Measurements from ENCODE around the gene DDX27.
"Not testable (repeated sequence)": the region's sequence is repeated elsewhere in the genome, so short reads cannot be mapped to it uniquely, and the experiment has no call there.

The DDX27 gene

DNA sequence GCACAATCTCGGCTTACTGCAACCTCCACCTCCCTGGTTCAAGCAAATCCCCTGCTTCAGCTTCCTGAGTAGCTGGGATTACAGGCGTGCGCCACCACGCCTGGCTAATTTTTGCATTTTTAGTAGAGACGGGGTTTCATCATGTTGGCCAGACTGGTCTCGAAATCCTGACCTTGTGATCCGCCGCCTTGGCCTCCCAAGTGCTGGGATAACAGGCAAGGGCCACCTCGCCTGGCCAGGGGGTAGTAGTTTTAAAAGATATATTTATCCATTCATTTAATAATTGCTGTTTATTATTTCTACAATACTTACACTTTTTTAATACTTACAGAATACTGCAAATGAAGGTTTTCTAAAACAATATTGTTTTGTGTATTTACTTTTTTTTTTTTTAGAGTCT is 15.5 kb upstream of the DDX27 start:
- no peak for DNase-seq

DNA sequence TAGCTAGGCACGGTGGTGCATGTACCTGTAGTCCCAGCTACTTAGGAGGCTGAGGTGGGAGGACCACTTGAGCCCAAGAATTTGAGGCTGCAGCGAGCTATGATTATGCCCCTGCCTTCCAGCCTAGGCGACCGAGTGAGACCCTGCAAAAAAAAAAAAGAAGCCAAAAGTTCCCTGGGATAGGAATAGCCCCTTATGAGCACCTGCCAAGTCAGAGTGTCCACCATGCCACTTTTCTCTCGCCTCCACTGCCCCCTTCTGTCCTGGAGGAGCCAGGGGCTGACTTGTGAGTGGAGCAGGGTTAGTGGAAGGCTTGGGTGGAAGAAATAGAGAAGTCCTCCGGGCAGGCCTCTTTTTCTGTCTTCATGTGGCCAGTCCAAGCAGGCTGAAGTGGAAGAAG is 12.1 kb upstream of the DDX27 start:
- DNase-seq: no peak

DNA sequence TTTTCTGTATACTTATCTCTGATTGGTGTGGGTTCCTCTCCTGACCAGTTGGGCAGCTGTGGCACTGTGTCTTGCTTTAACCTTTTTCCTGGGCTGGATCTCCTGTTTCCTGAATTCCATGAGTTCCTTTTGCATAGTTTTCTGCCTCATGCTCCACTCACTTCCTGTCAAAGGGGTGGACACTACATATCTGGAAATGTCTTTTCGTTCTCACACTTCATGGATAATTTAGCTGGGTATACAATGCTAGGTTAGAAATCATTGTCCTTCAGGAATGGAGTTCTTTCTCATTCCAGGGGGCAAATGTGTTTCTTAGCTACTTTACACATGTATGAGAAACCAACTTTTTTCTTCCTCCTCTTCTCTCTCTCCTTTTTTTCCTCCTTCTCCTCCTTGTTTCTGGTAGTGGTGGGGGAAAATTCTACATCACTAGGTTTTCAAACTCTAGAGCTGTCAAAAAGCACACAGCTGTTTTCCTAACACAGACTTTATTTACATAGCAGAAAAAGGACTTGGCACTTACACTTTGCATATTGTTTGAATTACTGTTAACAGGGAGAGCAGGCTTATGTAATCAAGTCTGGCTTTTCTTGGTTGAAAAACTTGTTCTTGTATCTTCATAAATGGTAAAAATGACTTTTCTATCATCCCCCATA is 9.0 kb upstream of the DDX27 start:
- DNase-seq: no peak

DNA sequence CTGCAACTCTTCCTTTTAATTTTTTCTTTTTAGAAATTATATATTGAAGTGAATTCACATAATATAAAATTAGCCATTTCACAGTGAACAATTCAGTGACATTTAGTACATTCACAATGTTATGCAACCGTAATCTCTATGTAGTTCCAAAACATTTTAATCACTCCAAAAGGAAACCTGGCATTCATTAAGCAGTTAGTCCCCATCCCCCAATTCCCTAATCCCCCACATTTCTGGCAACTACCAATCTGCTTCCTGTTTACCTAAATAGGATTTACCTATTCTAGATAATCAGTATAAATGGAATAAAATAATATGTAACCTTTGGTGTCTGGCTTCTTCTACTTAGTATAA is 8.5 kb upstream of the DDX27 start:
- DNase-seq: no peak

DNA sequence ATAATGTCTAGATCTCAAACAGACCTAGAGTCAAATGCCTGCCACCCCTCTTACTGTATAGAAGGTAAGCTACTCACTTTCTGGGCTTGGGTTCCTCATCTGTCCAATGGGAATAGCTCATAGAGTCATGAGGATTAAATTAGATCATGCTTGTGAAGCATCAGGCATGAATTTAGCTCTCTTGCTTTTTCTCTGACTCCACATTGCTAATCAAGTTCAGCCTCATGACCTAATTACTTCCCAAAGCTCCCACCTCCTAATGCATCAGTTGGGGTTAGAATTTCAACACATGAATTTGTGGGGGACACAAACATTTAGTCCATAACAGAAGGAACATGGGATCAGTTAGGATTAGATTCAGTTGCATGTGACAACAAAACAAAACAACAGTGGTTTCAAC is 4.6 kb upstream of the DDX27 start:
- no peak for DNase-seq

DNA sequence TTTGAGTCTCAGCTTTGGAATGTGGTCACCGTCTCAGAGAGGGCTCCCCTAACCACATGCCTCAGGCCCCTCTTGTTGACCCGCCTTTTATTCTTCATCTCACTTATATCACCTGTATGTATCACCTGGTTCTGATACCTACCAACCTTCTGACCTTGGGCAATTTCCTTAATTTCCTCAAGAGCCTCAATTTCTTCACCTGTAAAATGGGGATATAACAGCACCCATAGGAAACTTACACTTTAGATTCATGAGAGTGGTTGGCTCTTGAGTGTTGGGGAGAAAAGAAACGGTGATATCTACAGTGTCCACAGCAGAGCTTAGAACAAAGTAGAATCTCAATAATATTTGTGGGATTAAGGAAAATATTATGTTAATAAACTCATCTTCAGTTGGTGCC is 4.0 kb upstream of the DDX27 start:
- DNase-seq: no peak

DNA sequence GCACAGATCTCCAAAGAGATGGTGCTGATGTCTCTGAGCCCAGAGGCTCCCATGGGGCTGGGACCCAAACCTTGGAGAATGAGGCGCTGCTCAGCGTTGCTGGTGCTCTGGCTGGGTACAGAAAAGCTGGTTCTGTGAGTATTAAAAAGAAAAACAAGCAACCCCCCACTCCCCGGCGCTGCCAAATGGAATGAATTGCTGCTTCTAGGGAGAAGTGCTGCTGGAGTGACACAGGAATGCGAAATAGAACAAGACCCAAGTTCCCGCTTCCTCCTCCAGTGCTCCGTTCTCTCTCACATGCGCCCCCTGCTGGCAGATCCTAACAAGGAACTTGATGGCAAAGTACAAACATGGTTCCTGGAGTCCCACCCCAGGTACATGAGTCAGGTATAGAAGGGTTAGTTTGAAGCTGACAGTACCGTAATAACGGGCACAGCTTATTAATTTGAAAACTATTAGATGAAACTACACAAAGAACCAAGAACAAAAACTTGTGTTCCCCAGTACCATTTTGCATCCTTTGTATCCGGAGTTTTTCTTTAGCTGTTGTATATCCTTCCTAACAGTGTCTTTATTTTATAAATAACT is 2.1 kb upstream of the DDX27 start:
- peak; percentile 92 for DNase-seq

DNA sequence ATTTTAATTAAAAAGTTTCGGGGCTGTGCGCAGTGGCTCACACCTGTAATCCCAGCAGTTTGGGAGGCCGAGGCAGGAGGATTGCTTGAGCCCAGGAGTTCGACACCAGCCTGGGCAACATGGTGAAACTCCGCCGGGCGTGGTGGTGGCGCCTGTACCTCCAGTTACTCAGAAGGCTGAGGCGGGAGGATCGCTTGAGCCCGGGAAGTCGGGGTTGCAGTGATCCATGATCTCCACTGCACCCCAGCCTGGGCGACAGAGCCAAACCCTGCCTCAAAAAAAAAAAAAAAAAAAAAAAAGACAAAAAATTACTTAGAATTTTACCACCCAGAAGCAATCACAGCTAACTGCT is 501 bp upstream of the DDX27 start:
- not testable (repeated sequence) for DNase-seq

DNA sequence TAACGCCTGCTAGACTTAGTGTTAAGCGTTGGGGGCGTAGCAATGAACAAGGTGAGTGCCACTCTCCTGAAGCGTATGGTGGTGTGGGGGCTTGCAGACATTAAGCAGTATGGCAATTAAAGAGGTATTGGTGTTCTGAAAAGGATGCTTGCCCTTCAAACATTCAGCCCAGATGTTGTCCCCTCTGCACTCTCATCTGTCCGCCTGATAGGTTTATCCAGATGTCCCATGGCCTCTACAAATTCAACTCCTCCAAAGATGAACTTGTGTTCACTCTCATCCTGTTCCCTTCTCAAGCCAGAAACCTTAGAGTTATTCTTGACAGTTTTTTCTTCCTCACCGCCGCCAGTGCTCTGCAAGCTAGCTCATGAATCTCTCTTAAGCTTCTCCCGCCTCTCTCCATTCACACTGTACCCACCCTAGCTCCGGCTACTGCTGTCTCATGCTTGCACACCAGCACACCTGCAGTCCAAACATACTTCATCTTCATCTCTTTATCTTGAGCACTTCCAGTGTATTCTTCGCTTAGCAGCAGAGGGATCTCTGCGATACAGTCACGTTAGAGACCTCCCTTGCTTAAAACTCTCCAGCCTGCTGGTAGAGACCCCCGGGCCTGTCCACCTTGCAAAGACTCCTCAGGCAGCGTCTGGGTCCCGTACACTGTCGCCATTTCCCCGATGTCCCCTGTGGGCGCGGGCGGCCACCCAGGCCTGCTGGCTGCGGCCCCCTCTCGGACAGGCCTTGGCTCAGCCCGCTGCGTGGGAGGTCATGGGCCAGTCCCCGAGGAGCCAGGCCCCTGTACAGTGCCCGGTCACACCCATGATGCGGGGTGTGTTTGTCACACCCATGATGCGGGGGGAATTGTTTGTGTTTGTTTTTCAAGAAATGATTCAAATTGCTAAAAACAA is 962 bp downstream of the DDX27 start:
- no peak for DNase-seq

DNA sequence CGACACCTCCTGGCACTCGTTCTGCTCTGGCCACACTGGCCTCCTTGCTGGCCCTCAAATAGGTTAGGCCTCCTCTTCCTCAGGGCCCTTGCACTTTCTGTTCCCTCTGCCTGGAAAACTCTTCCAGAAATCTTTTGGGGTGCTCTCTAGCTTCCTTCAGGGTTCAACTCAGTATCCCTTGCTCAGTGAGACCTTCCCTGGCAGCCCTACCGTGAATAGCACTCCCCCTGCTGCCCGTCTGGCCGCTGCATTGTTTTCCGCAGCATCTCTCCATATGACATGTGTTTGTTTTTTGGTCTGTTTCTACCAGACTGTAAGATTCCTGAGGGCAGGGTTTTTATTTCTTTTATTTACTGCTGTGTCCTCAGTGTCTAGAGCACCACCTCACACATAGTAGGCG is 6.7 kb downstream of the DDX27 start:
- no peak for DNase-seq

DNA sequence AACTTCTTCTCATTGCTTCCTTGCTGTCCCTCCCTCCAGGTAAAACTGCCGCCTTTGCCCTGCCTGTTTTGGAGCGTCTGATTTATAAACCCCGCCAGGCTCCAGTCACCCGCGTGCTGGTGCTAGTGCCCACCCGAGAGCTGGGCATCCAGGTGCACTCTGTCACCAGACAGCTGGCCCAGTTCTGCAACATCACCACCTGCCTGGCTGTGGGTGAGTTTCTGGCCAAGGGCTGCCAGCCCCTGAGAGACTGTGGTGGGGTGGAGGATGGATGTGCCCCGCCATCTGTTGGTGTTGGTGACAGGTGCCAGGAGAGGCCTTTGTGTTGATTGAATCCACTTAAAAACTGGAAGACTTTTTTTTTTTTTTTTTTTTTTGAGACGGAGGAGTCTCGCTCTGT is 9.5 kb downstream of the DDX27 start:
- no peak for DNase-seq

DNA sequence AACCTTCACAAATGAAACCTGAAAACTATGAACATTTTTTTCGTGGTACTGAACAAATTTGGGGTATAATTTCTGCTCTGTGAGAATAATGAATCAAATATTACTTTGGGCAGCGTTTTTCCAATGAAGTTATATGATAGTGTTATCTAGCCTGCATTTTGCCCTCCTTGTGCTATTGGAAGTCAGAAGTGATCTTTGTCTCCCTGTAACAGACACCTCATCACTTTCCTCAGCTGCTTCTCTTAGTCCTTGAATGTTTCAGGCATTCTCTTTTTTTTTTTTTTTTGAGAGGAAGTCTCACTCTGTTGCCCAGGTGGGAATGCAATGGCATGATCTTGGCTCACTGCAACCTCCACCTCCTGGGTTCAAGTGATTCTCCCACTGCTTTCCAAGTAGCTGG is 10.2 kb downstream of the DDX27 start:
- no peak for DNase-seq

DNA sequence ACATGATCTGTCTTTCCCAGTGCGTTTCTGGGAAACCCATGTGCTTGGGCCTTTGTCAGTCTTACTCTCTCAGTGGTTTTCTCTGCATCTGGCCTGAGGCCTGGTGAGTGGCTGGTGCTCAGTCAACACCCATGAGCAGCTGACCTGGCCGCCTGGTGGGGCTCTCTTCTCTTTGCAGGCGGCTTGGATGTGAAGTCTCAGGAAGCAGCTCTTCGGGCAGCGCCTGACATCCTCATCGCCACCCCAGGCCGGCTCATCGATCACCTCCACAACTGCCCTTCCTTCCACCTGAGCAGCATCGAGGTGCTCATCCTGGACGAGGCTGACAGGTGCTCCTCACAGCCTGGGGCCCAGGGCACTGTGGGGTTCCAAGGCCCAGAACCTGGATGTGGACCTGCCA is 10.8 kb downstream of the DDX27 start:
- DNase-seq: no peak

DNA sequence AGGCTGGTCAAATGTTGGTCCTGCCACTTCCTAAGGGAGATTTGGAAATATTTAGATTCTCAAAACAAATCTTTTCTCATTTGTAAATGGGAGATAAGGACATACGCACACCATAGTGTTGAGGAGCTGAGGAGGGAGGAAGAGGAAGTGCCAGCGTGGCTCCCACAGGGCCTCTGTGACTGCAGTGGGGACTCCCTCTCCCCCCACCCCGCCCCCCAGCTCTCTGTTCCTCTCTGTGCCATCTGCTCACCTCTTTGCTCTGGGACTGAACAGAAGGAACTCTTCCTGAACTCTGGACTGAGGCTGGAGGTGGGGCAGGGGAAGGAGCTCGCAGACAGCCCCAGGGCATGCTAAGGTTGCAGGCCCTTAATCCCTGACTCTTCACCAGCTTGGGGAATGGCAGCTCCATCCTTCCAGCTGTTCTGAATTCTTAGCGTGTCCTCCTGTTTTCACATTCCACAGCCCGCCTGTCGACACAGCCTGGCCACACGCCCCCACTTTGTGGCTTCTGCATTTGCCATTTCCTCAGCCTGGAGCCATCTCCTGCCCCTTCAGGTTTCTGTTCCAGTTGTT is 11.4 kb downstream of the DDX27 start:
- DNase-seq: no peak

DNA sequence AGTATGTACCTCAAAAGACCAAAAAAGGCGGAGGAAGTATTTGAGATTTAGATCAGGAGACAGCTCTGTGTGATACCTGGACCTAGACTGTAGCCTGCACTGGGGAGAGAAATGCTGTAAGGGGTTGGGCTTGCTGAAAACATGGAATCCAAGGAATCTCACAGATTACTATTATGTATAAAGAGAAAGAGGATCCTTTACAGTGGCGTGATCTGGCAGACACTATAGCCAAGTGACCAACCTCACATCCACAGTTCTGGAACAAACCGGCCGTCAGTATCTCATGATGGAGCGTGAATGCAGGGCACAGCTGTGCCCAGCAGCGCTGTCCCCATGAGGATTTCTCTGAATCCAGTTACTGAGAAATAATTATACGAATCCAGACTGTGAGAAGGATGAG is 12.3 kb downstream of the DDX27 start:
- DNase-seq: no peak

DNA sequence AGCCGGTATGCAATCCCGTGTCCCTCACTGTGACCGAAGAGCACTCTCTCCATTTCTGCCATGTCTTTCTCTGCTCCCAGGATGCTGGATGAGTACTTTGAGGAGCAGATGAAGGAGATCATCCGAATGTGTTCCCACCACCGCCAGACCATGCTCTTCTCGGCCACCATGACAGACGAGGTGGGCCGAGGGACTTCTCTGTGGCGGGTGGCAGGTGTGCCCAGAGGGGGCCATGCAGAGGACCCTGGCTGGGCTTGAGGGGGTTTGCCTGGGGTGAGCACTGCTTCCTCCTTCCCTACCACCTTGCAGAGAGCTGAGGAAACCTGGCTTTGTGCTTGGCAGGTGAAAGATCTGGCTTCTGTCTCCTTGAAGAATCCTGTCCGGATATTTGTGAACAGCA is 14.0 kb downstream of the DDX27 start:
- no peak for DNase-seq

DNA sequence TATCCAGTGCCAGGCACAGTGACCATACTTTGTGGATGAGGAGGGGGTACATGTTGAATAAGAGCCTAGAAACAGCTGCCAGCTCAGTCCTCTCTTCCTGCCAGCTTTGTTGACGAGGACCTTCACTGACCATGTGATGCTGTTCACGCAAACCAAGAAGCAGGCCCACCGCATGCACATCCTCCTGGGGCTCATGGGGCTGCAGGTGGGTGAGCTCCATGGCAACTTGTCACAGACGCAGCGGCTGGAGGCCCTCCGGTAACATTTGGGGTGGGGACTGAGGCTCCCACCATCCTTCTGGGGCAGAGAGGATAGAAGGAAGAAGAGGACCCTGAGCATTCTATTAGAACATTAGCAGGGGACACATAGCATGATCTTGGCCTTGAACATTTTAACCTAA is 15.6 kb downstream of the DDX27 start:
- DNase-seq: no peak

DNA sequence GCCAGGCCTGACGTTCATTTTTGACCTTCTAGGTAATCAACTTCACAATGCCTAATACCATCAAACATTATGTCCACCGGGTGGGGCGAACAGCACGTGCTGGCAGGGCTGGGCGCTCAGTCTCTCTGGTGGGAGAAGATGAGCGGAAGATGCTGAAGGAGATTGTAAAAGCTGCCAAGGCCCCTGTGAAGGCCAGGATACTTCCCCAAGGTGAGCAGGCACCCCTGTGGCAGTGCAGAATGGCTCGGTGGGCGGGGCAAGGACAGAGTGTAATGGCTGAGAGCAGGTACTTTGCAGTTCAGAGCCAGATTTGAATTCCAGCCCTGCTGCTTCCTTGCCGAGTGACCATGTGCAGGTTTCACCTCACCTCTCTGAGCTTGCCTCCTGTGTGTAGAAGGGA is 17.1 kb downstream of the DDX27 start:
- no peak for DNase-seq

DNA sequence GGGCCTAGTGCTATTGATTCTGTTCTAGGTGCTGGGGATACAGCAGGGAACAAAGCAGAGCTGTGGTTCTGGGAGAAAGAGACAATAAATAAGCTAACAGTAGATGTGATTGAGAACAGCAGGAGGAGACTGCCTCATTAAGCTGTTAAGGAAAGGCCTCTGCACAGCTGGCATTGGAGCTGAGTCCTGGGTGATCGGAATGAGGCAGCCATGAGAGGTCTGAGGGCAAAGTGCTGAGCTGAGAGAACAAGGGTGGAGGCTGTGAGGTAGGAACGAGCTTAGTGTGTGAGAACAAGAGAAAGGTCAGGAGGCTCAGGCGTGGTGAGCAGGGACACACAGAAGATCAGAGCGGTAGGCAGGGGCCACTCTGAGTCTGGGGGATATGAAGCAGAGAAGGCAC is 18.3 kb downstream of the DDX27 start:
- no peak for DNase-seq

DNA sequence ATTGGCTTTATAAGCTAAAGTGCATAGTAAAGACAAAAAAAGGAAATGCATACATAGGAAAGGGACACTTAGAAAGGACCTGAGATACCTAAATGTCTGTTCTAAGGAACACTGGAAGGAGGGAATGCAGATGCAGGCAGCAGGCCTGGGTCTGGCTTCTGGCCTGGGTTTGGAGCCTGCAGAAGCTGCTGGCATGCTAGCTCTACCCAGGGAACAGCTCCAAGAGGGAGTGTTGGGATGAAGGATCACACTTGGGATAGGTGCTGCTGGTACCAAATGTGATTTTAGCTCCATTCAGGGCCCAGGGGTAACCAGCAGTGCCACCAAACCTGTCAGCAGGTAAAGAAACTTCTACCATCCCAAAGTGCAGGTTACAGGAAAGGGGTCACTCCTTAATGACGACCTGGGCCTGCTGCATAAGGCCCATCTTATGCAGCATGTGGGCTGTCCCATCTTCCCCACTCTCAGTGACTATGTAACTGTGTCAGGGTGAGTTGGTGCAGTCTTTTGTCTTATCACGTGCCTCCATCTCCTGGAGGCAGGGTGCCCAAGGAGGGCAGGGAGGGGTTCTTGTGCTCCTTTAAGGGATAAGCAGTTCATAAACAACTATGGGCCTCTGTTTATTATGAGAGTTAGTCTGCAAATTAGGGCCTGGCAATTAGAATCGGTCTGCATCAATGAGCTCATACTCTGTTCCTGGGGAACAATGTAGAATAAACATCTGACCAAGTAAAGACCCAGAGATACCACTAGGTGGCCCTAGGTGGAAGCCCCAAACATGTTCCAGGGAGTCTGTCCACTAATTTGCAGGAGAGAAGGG is 26.9 kb downstream of the DDX27 start:
- peak; percentile 56 for DNase-seq

DNA sequence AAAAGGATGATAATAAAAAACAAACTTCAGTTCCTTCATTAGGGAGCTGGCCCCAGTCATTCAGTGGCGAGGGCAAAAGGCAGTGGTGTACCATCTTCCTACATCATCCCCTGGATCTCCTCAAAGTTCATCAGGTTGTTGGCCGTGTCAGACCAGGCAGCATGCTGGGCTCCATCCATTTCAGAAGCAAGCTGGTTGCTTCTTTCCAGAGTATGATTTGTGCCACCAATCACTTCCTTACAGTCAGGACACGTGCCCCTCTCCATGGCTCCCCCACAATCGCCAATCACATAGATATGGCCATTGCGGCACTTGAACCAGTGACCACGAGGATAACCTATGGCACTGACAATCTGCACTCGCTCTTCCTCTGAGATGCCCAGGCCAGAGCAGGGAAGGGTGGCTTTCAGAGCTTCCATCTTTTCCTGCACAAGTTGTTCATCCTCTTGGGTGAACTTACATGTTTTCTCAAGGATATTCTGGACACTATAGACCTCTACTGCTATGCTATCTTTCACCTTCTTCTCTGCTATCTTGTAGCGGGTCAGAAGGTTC is 28.0 kb downstream of the DDX27 start:
- DNase-seq: no peak

DNA sequence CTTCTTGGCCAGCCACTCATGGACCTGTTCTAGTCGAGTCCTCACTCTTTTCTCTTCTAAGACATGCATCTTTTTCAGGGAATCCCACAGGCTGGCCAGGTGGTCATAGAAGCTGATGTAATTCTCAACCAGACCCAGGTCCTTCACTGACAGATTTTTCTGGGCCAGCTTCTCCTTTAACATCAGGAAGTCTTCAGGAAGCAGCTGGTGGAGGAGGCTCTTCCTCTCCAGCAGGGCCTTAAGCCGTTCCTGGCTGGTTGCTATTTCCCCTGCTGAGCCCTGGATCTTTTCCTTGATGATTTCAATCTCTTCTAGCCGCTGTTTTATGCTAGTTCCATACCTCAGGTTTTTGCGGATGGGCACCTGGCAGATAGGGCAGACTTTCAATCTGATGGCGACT is 28.6 kb downstream of the DDX27 start:
- DNase-seq: no peak

DNA sequence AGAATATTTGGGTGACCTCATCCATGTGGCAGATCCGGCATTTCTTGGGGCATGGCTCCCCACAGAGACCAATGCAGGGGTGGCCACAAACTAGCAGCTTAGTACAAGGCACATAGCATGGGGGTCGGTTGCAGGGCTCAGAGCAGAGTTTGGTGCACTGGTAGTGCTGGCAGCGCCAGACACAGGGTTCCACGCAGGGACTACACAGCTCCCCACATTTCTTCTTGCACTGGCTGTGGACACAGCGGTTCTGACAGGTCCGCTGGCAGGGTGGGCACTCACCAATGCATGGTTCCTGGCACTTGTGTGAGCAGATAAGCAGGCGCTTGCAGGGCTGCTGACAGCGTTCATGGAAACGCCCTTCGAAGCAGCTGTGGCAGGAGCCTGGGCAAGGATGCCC is 29.1 kb downstream of the DDX27 start:
- DNase-seq: no peak
